Hippocampal formation (tissue), 2 donors: Measurements from ENCODE around the gene ETFDH.
"Not testable (repeated sequence)": the region's sequence is repeated elsewhere in the genome, so short reads cannot be mapped to it uniquely, and the experiment has no call there.

Experiments
- DNase-seq, 2 donors: peaks; one replicate each; lab custom pipeline; 2025; lab: John Stamatoyannopoulos, UW

ETFDH gene

DNA sequence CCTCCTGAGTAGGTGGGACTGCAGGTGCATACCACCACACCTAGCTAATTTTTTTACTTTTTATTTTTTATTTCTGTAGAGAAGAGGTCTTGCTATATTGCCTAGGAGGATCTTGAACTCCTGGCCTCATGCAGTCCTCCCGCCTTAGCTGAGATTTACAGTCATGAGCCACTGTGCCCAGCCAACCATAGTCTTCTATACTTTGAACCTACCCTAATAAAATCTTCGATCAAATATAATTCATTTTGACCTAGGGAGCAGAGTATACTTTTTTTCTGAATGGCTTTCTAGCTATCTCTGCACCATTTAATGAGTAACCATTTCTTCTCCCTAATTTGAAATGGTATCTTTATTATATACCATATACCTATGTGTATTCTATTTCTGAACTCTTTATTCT is 6.7 kb downstream of the ETFDH start:
- DNase-seq = no peak

DNA sequence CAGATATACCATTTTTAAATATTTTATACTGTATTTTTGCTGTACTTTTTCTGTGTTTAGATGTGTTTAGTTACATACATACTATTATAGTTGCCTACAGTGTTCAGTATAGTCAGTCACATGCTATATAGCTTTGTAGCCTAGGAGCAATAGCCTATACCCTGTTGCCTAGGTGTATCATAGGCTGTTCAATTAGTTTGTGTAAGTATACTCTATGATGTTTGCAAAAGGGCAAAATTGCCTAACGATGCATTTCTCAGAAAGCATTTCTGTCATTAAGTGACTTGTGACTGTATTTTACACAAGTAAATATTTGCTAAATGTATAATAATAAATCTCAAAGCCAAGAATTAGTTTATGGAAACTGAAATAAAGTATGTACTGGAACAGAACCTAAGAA is 9.5 kb downstream of the ETFDH start:
- no peak for DNase-seq

- DNase-seq = no peak
Measured at GRCh38 chr4:158682066-158682465, 10.0 kb downstream of the ETFDH start.

DNA sequence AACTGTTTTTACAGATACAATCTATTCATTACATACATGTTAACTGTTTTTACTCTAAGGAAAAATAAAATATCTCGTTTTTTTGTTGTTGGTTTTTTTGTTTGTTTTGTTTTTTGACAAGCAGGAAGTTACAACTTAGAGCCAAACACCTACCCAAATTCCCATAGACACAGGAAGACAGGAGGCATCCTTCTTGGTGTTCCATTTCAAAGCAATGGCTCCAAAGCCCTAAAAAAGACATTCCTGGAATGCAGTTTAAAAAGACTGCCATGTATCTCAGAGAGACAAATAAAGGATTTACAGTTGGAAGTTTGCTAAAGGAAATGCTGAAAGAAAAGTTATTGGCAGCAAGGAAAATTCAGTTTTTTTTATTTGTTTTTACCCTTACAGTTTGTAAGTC is 16.7 kb downstream of the ETFDH start:
- no peak for DNase-seq

- no peak for DNase-seq
Measured at GRCh38 chr4:158704274-158704673, 32.2 kb downstream of the ETFDH start.

DNA sequence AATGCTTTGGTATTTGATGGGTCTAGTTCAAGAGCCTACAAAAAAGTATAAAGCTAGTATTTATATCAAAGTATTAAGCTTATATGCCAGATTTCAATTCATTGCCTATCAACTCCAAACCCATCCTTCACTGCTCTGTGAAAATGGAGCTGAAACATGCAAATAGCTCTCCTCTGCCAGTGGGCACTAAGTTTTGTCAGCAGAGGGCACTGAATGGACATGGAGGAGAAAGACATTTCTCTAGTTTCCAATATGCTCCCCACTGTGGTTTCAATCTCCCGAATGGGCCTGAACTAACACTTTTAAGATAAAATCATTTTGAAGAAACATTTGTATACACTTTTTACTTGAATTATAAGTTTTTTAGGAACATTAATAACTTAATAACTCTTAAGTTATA is 38.7 kb downstream of the ETFDH start:
- peak in 1 of 2 donors; percentile 6 for DNase-seq

GRCh38 chr4:158712622-158713021 is 40.5 kb downstream of the ETFDH start:
- not testable (repeated sequence) for DNase-seq

DNA sequence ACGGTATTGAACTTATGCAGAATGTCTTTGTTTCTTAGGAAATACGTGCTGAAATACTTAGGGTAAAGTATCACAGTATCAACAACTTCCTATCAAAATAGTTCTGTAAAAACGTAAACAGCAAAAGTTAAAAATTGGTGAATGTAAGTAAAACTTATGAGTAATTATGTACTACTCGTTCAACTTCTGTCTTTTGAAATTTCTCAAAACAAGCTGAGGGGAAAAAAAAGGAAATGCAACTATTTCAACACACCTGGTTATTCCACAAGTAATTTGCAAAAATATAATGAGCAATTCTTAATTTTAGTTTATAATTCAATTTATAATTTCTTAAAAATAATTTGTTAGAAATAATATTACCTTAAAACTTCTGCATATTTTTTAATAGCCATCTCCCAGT is 42.8 kb downstream of the ETFDH start:
- no peak for DNase-seq

GRCh38 chr4:158715802-158716201 is 43.7 kb downstream of the ETFDH start:
- DNase-seq = no peak

DNA sequence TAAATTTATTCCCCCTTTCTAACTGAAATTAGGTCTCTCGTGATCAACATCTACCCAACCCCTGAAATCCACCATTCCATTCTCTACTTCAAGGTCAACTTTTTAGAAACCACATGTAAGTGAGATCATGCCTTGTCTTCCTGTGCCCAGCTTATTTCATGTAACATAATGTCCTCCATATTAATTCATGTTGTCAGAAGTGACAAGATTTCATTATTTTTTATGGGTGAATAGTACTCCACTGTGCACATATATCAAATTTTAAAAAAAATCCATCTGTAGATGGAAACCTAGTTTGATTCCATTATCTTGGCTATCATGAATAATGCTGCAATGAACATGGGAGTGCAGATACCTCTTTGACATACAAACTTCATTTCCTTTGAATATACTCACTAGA is 49.6 kb downstream of the ETFDH start:
- no peak for DNase-seq

- peak in 1 of 2 donors; percentile 54 for DNase-seq
Measured at GRCh38 chr4:158722291-158722916, 50.3 kb downstream of the ETFDH start.

DNA sequence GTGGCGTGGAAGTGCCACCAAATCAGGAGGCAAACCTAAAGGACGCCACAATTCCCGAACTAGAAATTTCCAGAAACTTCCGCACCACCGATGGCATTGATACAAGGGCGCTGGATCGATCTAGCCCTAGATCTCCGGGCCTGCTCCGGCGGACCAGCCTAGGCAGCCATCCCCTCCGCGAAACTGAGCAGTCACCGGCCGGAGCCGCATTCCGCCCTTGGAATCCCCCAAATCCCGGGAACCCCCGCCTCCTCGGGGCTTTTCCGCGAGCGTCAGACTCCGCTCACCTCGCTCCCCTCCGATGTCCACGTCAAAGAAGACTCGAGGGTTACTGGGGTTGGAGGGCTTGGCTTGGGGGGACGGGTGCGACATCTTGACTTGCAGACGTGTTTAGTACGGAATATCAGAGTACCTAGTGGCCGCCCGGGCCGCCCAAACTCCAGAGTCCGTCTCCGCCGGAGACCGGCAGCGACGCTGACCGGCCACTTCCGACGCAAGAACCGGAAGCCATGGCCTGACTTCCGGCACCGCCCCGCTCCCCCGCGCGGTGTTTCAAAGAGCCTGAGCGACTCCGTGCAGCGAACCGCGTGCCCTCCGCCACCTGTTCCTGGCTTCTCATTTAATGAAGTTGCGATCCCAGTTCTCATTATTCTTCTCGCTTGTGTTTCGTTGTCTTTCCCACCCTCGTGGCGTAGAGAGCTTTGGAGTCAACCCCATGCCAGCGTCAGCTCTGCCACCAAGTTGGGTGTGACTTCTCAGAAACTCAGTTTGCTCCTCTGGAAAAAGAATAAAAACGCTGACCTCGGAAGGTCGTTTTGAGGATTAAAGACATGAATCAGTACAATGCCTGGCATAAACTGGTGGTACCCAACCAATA is 51.1 kb downstream of the ETFDH start, which contains the start of gene PPID:
TSS of gene PPID (minus strand) at position 480 of the 877 bp plus-strand sequence. CDS start at position 372, 108 bp downstream.
- peak; percentile 79 to 80 for DNase-seq

DNA sequence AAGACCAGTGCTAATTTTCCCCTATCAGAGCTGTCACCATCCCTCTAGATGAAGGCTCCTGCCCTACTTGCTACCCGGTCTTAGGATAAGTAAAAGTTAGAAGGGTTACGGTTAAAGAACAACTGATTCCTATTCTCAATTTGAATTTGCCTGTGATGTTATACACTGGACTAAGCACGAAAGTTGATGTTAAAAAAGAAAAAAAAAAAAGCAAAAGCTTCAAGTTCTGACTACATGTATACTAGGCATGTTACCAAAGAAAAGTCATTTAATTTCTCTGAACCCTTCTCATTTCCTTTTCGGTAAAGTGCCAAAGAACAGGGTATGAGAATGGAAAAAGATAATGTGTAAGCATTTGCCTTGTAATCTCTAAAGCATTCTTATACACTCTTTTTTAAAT is 52.5 kb downstream of the ETFDH start:
- no peak for DNase-seq

GRCh38 chr4:158726633-158727032 is 54.5 kb downstream of the ETFDH start:
- DNase-seq = no peak

DNA sequence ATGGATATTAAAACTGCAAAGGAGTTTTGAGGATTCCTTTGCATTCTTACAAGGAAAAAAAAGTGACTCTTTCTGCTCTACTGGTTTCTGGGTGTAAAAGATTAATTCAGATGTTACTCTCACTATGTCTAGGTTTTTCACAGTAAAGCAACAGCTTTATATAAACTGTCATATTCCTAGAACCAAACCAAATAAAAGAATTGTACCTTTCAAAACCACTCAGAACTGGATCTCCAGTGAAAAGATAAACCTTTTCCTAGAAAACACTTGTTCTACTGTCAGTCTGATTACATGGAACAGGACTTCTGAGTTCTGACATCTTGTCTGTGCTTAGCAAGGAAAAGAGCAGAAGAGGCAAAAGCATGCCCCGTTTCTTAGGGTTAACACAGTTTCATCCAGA is 56.1 kb downstream of the ETFDH start:
- DNase-seq = no peak

- DNase-seq = peak; percentile 63 to 76
Measured at GRCh38 chr4:158729716-158730559, 57.8 kb downstream of the ETFDH start.

GRCh38 chr4:158738866-158739265 is 66.8 kb downstream of the ETFDH start:
- no peak for DNase-seq

- no peak for DNase-seq
Measured at GRCh38 chr4:158739600-158739999, 67.5 kb downstream of the ETFDH start.

DNA sequence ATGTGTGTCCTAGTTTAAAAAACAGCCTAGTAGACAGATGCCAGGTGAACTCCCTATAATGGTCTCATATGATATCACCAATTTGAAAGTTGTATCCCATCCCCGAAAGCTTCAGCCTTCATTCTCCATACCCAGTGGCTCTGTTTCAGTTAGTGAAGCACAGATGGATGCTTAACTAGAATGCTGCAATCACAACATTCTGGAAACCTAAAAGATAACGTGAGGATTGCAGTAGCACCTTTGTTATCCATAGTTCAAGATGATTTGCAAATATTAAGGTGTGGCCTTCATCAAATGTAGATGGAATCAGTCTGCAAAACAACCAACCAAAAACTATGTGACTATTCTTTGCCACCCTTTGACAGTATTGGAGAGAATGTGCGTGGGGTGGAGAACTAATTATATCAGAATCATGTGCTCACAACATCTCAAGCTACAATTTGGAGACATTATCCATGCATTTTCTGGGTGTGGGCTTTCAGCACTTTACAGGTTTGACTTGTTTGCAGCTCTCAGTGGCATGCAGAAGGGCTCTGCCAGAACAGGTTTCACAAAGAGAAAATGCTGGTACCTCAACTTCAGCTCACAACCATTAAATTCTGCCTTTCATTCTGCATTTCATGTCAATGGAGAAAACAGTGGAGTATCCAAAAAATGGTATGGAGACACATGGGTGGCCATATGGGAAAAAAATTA is 69.4 kb downstream of the ETFDH start:
- no peak for DNase-seq

GRCh38 chr4:158746537-158746936 is 74.4 kb downstream of the ETFDH start:
- DNase-seq = not testable (repeated sequence)

- no peak for DNase-seq
Measured at GRCh38 chr4:158750379-158750778, 78.3 kb downstream of the ETFDH start.
